Measurements from ENCODE around the gene PHF21B. TPM values are rescaled to one million over a fixed set of nuclear protein-coding genes. Genes with fewer than 3 reads are reported as not detected.

Gene PHF21B
- total RNA-seq, 1 experiment from 2014 or later, result 5.9 TPM

DNA sequence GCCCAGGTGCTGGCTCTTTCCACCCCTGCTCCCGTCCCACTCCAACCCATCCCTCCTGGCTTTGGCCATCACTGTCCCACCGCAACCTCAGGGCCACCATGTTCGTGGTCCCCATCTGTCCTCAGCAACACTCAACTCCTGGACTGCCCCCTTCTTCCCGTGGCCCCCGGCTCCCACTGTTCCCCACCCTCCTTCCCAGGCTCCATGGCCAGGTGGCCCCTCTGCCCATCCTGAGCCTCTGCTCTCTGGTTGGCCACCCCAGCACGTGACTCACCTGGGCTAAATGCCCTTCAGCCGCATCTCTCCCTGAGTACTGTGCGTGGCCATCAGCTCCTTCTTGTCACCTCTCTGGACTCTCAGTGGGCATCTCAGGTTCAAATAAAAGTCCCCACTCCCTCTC lies 41.6 kb upstream of the PHF21B start:
- Histone ChIP-seq H2AFZ (ENCODE audit: low read length) (no peak overlapping the region), H3K4me3 (ENCODE audit: low read length) (no peak overlapping the region), H3K27me3 (ENCODE audit: low read length) (no peaks in the 10 kb centered on the region), H4K20me1 (ENCODE audit: insufficient read depth, low read depth, low read length) (no peaks in the 10 kb centered on the region), H3K27ac (ENCODE audit: low read length) (no peak overlapping the region), H3K9me3 (ENCODE audit: low read length) (no peaks in the 10 kb centered on the region), H3K9ac (ENCODE audit: low read length) (no peak overlapping the region), H3K36me3 (ENCODE audit: insufficient read depth, low read length) (no peaks in the 10 kb centered on the region), H3K79me2 (ENCODE audit: low read length) (no peaks in the 10 kb centered on the region), H3K4me1 (ENCODE audit: low read length) (no peaks in the 10 kb centered on the region), H3K4me2 (ENCODE audit: low read depth, low read length, poor library complexity, severe bottlenecking) (no peak overlapping the region), H3K9me2 (replicated peaks; ENCODE audit: insufficient read depth, low read length) (no peaks in the 10 kb centered on the region)
- no peak for DNase-seq

DNA sequence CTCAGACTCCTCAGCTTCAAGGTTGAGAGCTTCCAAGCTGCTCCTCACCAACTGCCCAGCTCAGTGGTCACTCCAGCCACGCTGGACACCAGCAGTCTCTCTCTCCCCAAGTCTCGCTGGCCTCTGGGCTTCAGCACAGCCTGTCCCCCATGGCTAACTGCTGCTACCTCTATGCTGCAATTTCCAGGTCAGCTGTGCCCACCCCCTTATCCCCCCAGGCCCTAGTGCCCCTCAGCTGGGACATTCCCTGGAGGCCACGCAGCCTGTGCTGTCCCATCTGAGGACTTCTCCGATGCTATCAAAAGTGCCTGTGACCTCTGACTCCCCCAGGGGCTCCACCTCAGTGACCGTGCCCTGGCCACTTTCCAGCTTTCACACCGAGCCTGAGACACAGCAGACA lies 37.5 kb upstream of the PHF21B start:
- H3K27me3 ChIP-seq (ENCODE audit: low read length), result no peaks in the 10 kb centered on the region
- H3K79me2 ChIP-seq (ENCODE audit: low read length), result no peaks in the 10 kb centered on the region
- H3K27ac ChIP-seq (ENCODE audit: low read length), result no peak overlapping the region
- no peak overlapping the region for H3K4me3 ChIP-seq (ENCODE audit: low read length)
- H3K36me3 ChIP-seq (ENCODE audit: insufficient read depth, low read length), result no peaks in the 10 kb centered on the region
- no peaks in the 10 kb centered on the region for H4K20me1 ChIP-seq (ENCODE audit: insufficient read depth, low read depth, low read length)
- no peak overlapping the region for H2AFZ ChIP-seq (ENCODE audit: low read length)
- DNase-seq, result no peak
- H3K9me3 ChIP-seq (ENCODE audit: low read length), result no peaks in the 10 kb centered on the region
- H3K4me2 ChIP-seq (ENCODE audit: low read depth, low read length, poor library complexity, severe bottlenecking), result no peak overlapping the region
- H3K4me1 ChIP-seq (ENCODE audit: low read length), result no peaks in the 10 kb centered on the region
- no peak overlapping the region for H3K9ac ChIP-seq (ENCODE audit: low read length)
- H3K9me2 ChIP-seq (replicated peaks; ENCODE audit: insufficient read depth, low read length), result no peaks in the 10 kb centered on the region

- Histone ChIP-seq H3K4me1 (ENCODE audit: low read length) (no peaks in the 10 kb centered on the region), H3K79me2 (ENCODE audit: low read length) (no peaks in the 10 kb centered on the region), H3K27me3 (ENCODE audit: low read length) (no peaks in the 10 kb centered on the region), H3K9me3 (ENCODE audit: low read length) (no peaks in the 10 kb centered on the region), H3K9me2 (replicated peaks; ENCODE audit: insufficient read depth, low read length) (no peaks in the 10 kb centered on the region), H3K36me3 (ENCODE audit: insufficient read depth, low read length) (no peaks in the 10 kb centered on the region), H3K4me3 (ENCODE audit: low read length) (no peak overlapping the region), H3K9ac (ENCODE audit: low read length) (no peak overlapping the region), H2AFZ (ENCODE audit: low read length) (no peak overlapping the region), H3K27ac (ENCODE audit: low read length) (no peak overlapping the region), H3K4me2 (ENCODE audit: low read depth, low read length, poor library complexity, severe bottlenecking) (no peak overlapping the region), H4K20me1 (ENCODE audit: insufficient read depth, low read depth, low read length) (no peaks in the 10 kb centered on the region)
- no peak for DNase-seq
Measured at GRCh38 chr22:45045208-45045607, 35.4 kb upstream of the PHF21B start.

DNA sequence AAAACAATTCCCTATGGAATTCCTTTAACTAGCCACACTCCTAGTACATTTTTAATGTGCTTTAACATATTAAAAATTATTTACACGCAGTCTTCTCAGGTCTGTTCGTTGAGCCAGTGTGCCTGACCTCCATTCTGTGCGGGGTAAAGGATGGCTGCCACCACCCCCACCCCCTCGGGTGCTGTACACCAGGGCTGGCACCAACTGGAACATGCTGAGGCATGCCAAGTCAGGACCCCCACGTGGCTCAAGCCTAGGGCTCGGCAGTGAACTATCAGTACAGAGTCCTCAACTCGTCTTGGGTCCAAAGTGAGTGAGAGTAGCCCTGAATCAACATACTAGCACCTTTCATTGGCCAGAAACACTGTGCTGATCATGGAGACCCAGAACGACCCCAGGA lies 32.5 kb upstream of the PHF21B start:
- Histone ChIP-seq H3K4me3 (ENCODE audit: low read length) (no peak overlapping the region), H3K27ac (ENCODE audit: low read length) (no peak overlapping the region), H3K79me2 (ENCODE audit: low read length) (no peaks in the 10 kb centered on the region), H4K20me1 (ENCODE audit: insufficient read depth, low read depth, low read length) (no peaks in the 10 kb centered on the region), H3K4me2 (ENCODE audit: low read depth, low read length, poor library complexity, severe bottlenecking) (no peak overlapping the region), H3K9me3 (ENCODE audit: low read length) (no peaks in the 10 kb centered on the region), H2AFZ (ENCODE audit: low read length) (no peak overlapping the region), H3K9me2 (replicated peaks; ENCODE audit: insufficient read depth, low read length) (no peaks in the 10 kb centered on the region), H3K36me3 (ENCODE audit: insufficient read depth, low read length) (no peaks in the 10 kb centered on the region), H3K27me3 (ENCODE audit: low read length) (no peaks in the 10 kb centered on the region), H3K4me1 (ENCODE audit: low read length) (no peaks in the 10 kb centered on the region), H3K9ac (ENCODE audit: low read length) (no peak overlapping the region)
- no peak for DNase-seq

GRCh38 chr22:45039133-45039532 lies 29.3 kb upstream of the PHF21B start:
- Histone ChIP-seq H3K79me2 (ENCODE audit: low read length) (no peaks in the 10 kb centered on the region), H3K4me1 (ENCODE audit: low read length) (no peaks in the 10 kb centered on the region), H3K36me3 (ENCODE audit: insufficient read depth, low read length) (no peaks in the 10 kb centered on the region), H3K9me3 (ENCODE audit: low read length) (no peaks in the 10 kb centered on the region), H3K27me3 (ENCODE audit: low read length) (no peaks in the 10 kb centered on the region), H3K27ac (ENCODE audit: low read length) (no peak overlapping the region), H3K4me2 (ENCODE audit: low read depth, low read length, poor library complexity, severe bottlenecking) (no peak overlapping the region), H3K9ac (ENCODE audit: low read length) (no peak overlapping the region), H4K20me1 (ENCODE audit: insufficient read depth, low read depth, low read length) (no peaks in the 10 kb centered on the region), H2AFZ (ENCODE audit: low read length) (no peak overlapping the region), H3K9me2 (replicated peaks; ENCODE audit: insufficient read depth, low read length) (no peaks in the 10 kb centered on the region), H3K4me3 (ENCODE audit: low read length) (no peak overlapping the region)
- DNase-seq, result no peak

GRCh38 chr22:45036154-45036553 lies 26.3 kb upstream of the PHF21B start:
- DNase-seq, result no peak
- Histone ChIP-seq H3K36me3 (ENCODE audit: insufficient read depth, low read length) (no peaks in the 10 kb centered on the region), H3K4me3 (ENCODE audit: low read length) (no peak overlapping the region), H3K9ac (ENCODE audit: low read length) (no peak overlapping the region), H3K27ac (ENCODE audit: low read length) (no peak overlapping the region), H3K4me2 (ENCODE audit: low read depth, low read length, poor library complexity, severe bottlenecking) (no peak overlapping the region), H3K27me3 (ENCODE audit: low read length) (no peaks in the 10 kb centered on the region), H3K4me1 (ENCODE audit: low read length) (no peaks in the 10 kb centered on the region), H4K20me1 (ENCODE audit: insufficient read depth, low read depth, low read length) (no peaks in the 10 kb centered on the region), H3K9me2 (replicated peaks; ENCODE audit: insufficient read depth, low read length) (no peaks in the 10 kb centered on the region), H2AFZ (ENCODE audit: low read length) (no peak overlapping the region), H3K9me3 (ENCODE audit: low read length) (no peaks in the 10 kb centered on the region), H3K79me2 (ENCODE audit: low read length) (no peaks in the 10 kb centered on the region)

GRCh38 chr22:45034821-45035220 lies 25.0 kb upstream of the PHF21B start:
- Histone ChIP-seq H3K27ac (ENCODE audit: low read length) (no peak overlapping the region), H3K79me2 (ENCODE audit: low read length) (no peaks in the 10 kb centered on the region), H3K27me3 (ENCODE audit: low read length) (no peaks in the 10 kb centered on the region), H3K9me3 (ENCODE audit: low read length) (no peaks in the 10 kb centered on the region), H3K36me3 (ENCODE audit: insufficient read depth, low read length) (no peaks in the 10 kb centered on the region), H2AFZ (ENCODE audit: low read length) (no peak overlapping the region), H3K4me3 (ENCODE audit: low read length) (no peak overlapping the region), H3K9me2 (replicated peaks; ENCODE audit: insufficient read depth, low read length) (no peaks in the 10 kb centered on the region), H3K4me1 (ENCODE audit: low read length) (no peaks in the 10 kb centered on the region), H3K4me2 (ENCODE audit: low read depth, low read length, poor library complexity, severe bottlenecking) (no peak overlapping the region), H3K9ac (ENCODE audit: low read length) (no peak overlapping the region), H4K20me1 (ENCODE audit: insufficient read depth, low read depth, low read length) (no peaks in the 10 kb centered on the region)
- no peak for DNase-seq

DNA sequence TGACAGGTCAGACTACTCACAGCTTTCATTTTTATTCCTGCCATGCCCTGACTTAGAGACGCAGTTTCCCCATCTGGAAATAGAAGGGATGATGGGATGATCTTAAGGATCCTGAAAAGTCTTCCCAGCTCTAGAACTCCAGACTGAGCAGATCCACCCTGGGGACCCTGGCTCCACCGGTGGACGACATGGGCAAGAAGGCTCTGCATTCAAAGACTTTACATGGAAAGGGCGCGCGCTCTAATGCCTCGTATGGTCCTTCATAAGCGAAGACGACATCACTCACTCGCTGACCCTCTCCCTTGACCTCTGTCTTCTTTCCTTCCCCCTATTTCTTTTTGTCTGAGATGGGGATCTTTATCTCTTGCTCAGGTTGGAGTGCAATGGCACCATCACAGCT lies 24.4 kb upstream of the PHF21B start:
- Histone ChIP-seq H3K27me3 (ENCODE audit: low read length) (no peaks in the 10 kb centered on the region), H3K4me2 (ENCODE audit: low read depth, low read length, poor library complexity, severe bottlenecking) (no peak overlapping the region), H3K9me2 (replicated peaks; ENCODE audit: insufficient read depth, low read length) (no peaks in the 10 kb centered on the region), H3K9me3 (ENCODE audit: low read length) (no peaks in the 10 kb centered on the region), H2AFZ (ENCODE audit: low read length) (no peak overlapping the region), H3K9ac (ENCODE audit: low read length) (no peak overlapping the region), H3K36me3 (ENCODE audit: insufficient read depth, low read length) (no peaks in the 10 kb centered on the region), H4K20me1 (ENCODE audit: insufficient read depth, low read depth, low read length) (no peaks in the 10 kb centered on the region), H3K79me2 (ENCODE audit: low read length) (no peaks in the 10 kb centered on the region), H3K27ac (ENCODE audit: low read length) (no peak overlapping the region), H3K4me1 (ENCODE audit: low read length) (no peaks in the 10 kb centered on the region), H3K4me3 (ENCODE audit: low read length) (no peak overlapping the region)
- DNase-seq, result no peak

DNA sequence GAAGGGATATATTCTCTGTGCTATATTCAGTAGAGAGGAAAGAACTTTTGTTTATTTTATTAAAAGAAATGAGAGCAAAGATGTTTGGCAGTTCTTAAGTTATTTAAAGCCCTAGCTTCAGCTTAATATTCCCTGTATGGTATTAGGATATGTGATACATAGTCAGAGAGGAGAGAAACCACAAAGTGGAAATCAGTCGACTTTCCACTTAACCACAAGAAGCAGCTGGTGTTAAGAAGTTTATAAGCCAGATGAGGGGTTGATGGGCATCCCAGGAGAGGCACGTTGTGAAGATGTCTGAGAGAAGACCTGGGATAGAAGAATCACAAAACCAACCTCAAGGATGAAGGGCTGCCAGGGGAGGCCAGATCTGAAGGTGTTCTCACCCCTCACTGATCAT lies 23.3 kb upstream of the PHF21B start:
- Histone ChIP-seq H3K36me3 (ENCODE audit: insufficient read depth, low read length) (no peaks in the 10 kb centered on the region), H4K20me1 (ENCODE audit: insufficient read depth, low read depth, low read length) (no peaks in the 10 kb centered on the region), H3K27ac (ENCODE audit: low read length) (no peak overlapping the region), H3K4me3 (ENCODE audit: low read length) (no peak overlapping the region), H3K9me2 (replicated peaks; ENCODE audit: insufficient read depth, low read length) (no peaks in the 10 kb centered on the region), H3K4me2 (ENCODE audit: low read depth, low read length, poor library complexity, severe bottlenecking) (no peak overlapping the region), H3K79me2 (ENCODE audit: low read length) (no peaks in the 10 kb centered on the region), H3K9ac (ENCODE audit: low read length) (no peak overlapping the region), H2AFZ (ENCODE audit: low read length) (no peak overlapping the region), H3K4me1 (ENCODE audit: low read length) (no peaks in the 10 kb centered on the region), H3K9me3 (ENCODE audit: low read length) (no peaks in the 10 kb centered on the region), H3K27me3 (ENCODE audit: low read length) (no peaks in the 10 kb centered on the region)
- DNase-seq, result no peak
